H1 (cell line): ENCODE measurements around the gene STIL. TPM values are rescaled to one million over a fixed set of nuclear protein-coding genes. Genes with fewer than 3 reads are reported as not detected.

Experiments
- CTCF ChIA-PET: fragments of 300-600 bp; sonication (Branson Sonifier 250); formaldehyde crosslinking; loops from one replicate; lab custom pipeline; 2021; ENCODE audit not compliant: partially characterized antibody; lab: Charles Lee
- POLR2A ChIA-PET: fragments of 300-600 bp; sonication (Branson Sonifier 250); formaldehyde crosslinking; loops from one replicate; lab custom pipeline; 2021; ENCODE audit warnings: inconsistent platforms; ENCODE audit not compliant: partially characterized antibody; lab: Charles Lee
- DNase-seq, 2 experiments: peaks; one replicate each; pipeline versions ENCODE4 v3.0.0 to v3.0.0-alpha.2; 2010 to 2022; ENCODE audit warnings: low spot score in 2 of 2, low read depth in 1 of 2, mixed read lengths in 1 of 2
- FAIRE-seq: peaks from 2 replicates; lab custom pipeline; 2011; peaks lifted over from hg19 to GRCh38; lab: Jason Lieb, UNC
- H2AFZ ChIP-seq: 2 replicates; pipeline ENCODE4 v1.8.1; 2012; ENCODE audit warnings: low read length, inconsistent platforms
- H2AK5ac ChIP-seq: 2 replicates; pipeline ENCODE4 v1.6.1; 2013; ENCODE audit warnings: low read depth, low read length
- H2BK120ac ChIP-seq: replicated peaks from 2 replicates; pipeline ENCODE3; 2013; ENCODE audit warnings: low read depth, low read length, inconsistent platforms
- H2BK12ac ChIP-seq: 2 replicates; pipeline ENCODE4 v1.6.1; 2013; ENCODE audit warnings: low read depth, low read length
- H2BK15ac ChIP-seq: 2 replicates; pipeline ENCODE4 v1.6.1; 2013; ENCODE audit warnings: low read length
- H2BK20ac ChIP-seq: 2 replicates; pipeline ENCODE4 v1.6.1; 2013; ENCODE audit warnings: low read length
- H2BK5ac ChIP-seq: 2 replicates; pipeline ENCODE4 v1.6.1; 2013; ENCODE audit warnings: low read depth, low read length
- H3K14ac ChIP-seq: 2 replicates; pipeline ENCODE4 v1.6.1; 2013; ENCODE audit warnings: inconsistent platforms; ENCODE audit not compliant: insufficient read length
- H3K18ac ChIP-seq: 2 replicates; pipeline ENCODE4 v1.6.1; 2013; ENCODE audit warnings: low read length; ENCODE audit errors: extremely low read depth
- H3K23ac ChIP-seq: 2 replicates; pipeline ENCODE4 v1.6.1; 2013; ENCODE audit warnings: inconsistent platforms; ENCODE audit not compliant: insufficient read length
- H3K23me2 ChIP-seq: 2 replicates; pipeline ENCODE4 v1.6.1; 2013; ENCODE audit warnings: low read depth, low read length
- H3K27ac ChIP-seq: 2 replicates; pipeline ENCODE4 v1.6.1; 2011; ENCODE audit warnings: low read depth, low read length, inconsistent platforms
- H3K27me3 ChIP-seq, 4 experiments: replicated peaks in 1 of 4; 1 replicate in 1 of 4; 2 replicates in 3 of 4; pipeline versions ENCODE4 v1.6.1 to v1.8.1; 2011 to 2013; ENCODE audit warnings: low read length in 3 of 4, mild to moderate bottlenecking in 3 of 4, inconsistent platforms in 2 of 4, mixed read lengths in 2 of 4, moderate library complexity in 1 of 4; ENCODE audit not compliant: control insufficient read depth in 3 of 4, insufficient read depth in 3 of 4; ENCODE audit errors: extremely low read depth in 1 of 4
- H3K36me3 ChIP-seq, 4 experiments: 2 replicates each; pipeline versions ENCODE4 v1.6.1 to v1.8.1; 2011 to 2013; ENCODE audit warnings: mild to moderate bottlenecking in 4 of 4, low read length in 3 of 4, moderate library complexity in 2 of 4, control low read depth in 1 of 4, inconsistent platforms in 1 of 4; ENCODE audit not compliant: insufficient read depth in 4 of 4, control insufficient read depth in 2 of 4
- H3K4ac ChIP-seq: replicated peaks from 2 replicates; pipeline ENCODE3; 2013; ENCODE audit warnings: low read length, low read depth, mixed read lengths, inconsistent platforms; ENCODE audit not compliant: insufficient read length
- H3K4me1 ChIP-seq, 4 experiments: replicated peaks in 1 of 4; 1 replicate in 1 of 4; 2 replicates in 3 of 4; pipeline versions ENCODE4 v1.6.1 to v1.8.1; 2011 to 2013; ENCODE audit warnings: low read length in 3 of 4, inconsistent platforms in 2 of 4, mixed read lengths in 1 of 4; ENCODE audit not compliant: insufficient read depth in 4 of 4, control insufficient read depth in 3 of 4
- H3K4me2 ChIP-seq, 2 experiments: 2 replicates each; pipeline versions ENCODE4 v1.6.1 to v1.8.1; 2011 to 2013; ENCODE audit warnings: low read depth in 2 of 2, low read length in 2 of 2, control low read depth in 1 of 2, inconsistent platforms in 1 of 2, mild to moderate bottlenecking in 1 of 2; ENCODE audit not compliant: insufficient read depth in 1 of 2
- H3K4me3 ChIP-seq, 4 experiments: fragments of 200-600, 300-600 bp in 1 of 4; sonication (generic), shearing (Covaris generic), sonication (Bioruptor Twin) in 1 of 4; 2 replicates each; pipeline versions ENCODE4 v1.5.1 to v1.8.1; 2011 to 2016; ENCODE audit warnings: low read length in 4 of 4, low read depth in 3 of 4, control low read depth in 2 of 4, inconsistent platforms in 2 of 4, mild to moderate bottlenecking in 2 of 4, mixed read lengths in 1 of 4, moderate library complexity in 1 of 4; ENCODE audit not compliant: insufficient read depth in 2 of 4; ENCODE audit errors: extremely low read depth in 1 of 4
- H3K56ac ChIP-seq: replicated peaks from 2 replicates; pipeline ENCODE3; 2013; ENCODE audit warnings: low read depth, mild to moderate bottlenecking, mixed read lengths, low read length, inconsistent platforms; ENCODE audit not compliant: insufficient read length
- H3K79me1 ChIP-seq: 2 replicates; pipeline ENCODE4 v1.6.1; 2013; ENCODE audit warnings: low read depth, low read length, control low read depth
- H3K79me2 ChIP-seq, 2 experiments: 2 replicates each; pipeline versions ENCODE4 v1.6.1 to v1.8.1; 2012 to 2013; ENCODE audit warnings: low read length in 2 of 2, mild to moderate bottlenecking in 2 of 2, inconsistent platforms in 1 of 2; ENCODE audit not compliant: insufficient read depth in 2 of 2, control insufficient read depth in 1 of 2
- H3K9ac ChIP-seq, 4 experiments: replicated peaks in 1 of 4; 1 replicate in 1 of 4; 2 replicates in 3 of 4; pipeline versions ENCODE4 v1.6.1 to v1.8.1; 2011 to 2013; ENCODE audit warnings: low read depth in 3 of 4, low read length in 3 of 4, control low read depth in 2 of 4, mild to moderate bottlenecking in 2 of 4, moderate library complexity in 2 of 4, inconsistent platforms in 1 of 4; ENCODE audit errors: extremely low read depth in 1 of 4
- H3K9me3 ChIP-seq, 2 experiments: 2 replicates each; pipeline versions ENCODE4 v1.6.1 to v1.8.1; 2012 to 2013; ENCODE audit warnings: mild to moderate bottlenecking in 2 of 2, moderate library complexity in 2 of 2, control low read depth in 1 of 2, inconsistent platforms in 1 of 2, low read depth in 1 of 2, low read length in 1 of 2, mixed read lengths in 1 of 2; ENCODE audit not compliant: insufficient read depth in 2 of 2
- H4K20me1 ChIP-seq, 2 experiments: replicated peaks in 1 of 2; 2 replicates each; pipeline versions ENCODE3 to v1.8.1; 2011 to 2013; ENCODE audit warnings: inconsistent platforms in 2 of 2, low read length in 2 of 2, mild to moderate bottlenecking in 1 of 2; ENCODE audit not compliant: insufficient read depth in 2 of 2, control insufficient read depth in 1 of 2
- H4K5ac ChIP-seq: 2 replicates; pipeline ENCODE4 v1.6.1; 2013; ENCODE audit warnings: low read length, low read depth, mixed read lengths, inconsistent platforms; ENCODE audit not compliant: insufficient read length
- H4K8ac ChIP-seq: 2 replicates; pipeline ENCODE4 v1.8.0; 2013; ENCODE audit warnings: mild to moderate bottlenecking, moderate library complexity, low read length, inconsistent platforms; ENCODE audit not compliant: insufficient read depth; ENCODE audit errors: extremely low read depth
- H4K91ac ChIP-seq: replicated peaks from 2 replicates; pipeline ENCODE3; 2013; ENCODE audit warnings: low read length, mixed read lengths, inconsistent platforms; ENCODE audit not compliant: insufficient read length
- CHD1 ChIP-seq: IDR thresholded peaks from 2 replicates; pipeline ENCODE4 v1.6.1; 2012; ENCODE audit warnings: low read depth, low read length, improper control_type of control experiment
- CTCF ChIP-seq, 3 experiments: IDR thresholded peaks; 1 replicate in 2 of 3; 2 replicates in 1 of 3; pipeline versions ENCODE4 v1.5.1 to v1.6.1; 2011; ENCODE audit warnings: low read length in 3 of 3, mild to moderate bottlenecking in 3 of 3, inconsistent platforms in 2 of 3, low read depth in 1 of 3, moderate library complexity in 1 of 3; ENCODE audit not compliant: insufficient read depth in 1 of 3; ENCODE audit errors: control extremely low read depth in 1 of 3
- FOSL1 ChIP-seq: IDR thresholded peaks from 2 replicates; pipeline ENCODE4 v1.6.1; 2011; ENCODE audit warnings: mild to moderate bottlenecking, low read depth, low read length, moderate library complexity; ENCODE audit not compliant: insufficient read depth
- GTF2F1 ChIP-seq: IDR thresholded peaks from 2 replicates; pipeline ENCODE4 v1.6.1; 2012; ENCODE audit warnings: low read depth, low read length, improper control_type of control experiment, borderline replicate concordance
- POLR2AphosphoS5 ChIP-seq: IDR thresholded peaks from 2 replicates; pipeline ENCODE4 v1.6.1; 2011; ENCODE audit warnings: low read depth, low read length
- POU5F1 ChIP-seq: IDR thresholded peaks from 2 replicates; pipeline ENCODE4 v1.6.1; 2011; ENCODE audit warnings: low read depth, mild to moderate bottlenecking, low read length, moderate library complexity
- SP2 ChIP-seq: IDR thresholded peaks from 2 replicates; pipeline ENCODE4 v1.6.1; 2012; ENCODE audit warnings: mild to moderate bottlenecking, low read length, inconsistent platforms
- WGBS, 2 experiments: shearing (Covaris generic) in 1 of 2; methylation state at CpG; one replicate each; pipeline versions ENCODE4 v1.1.6 to v1.1.7; 2013 to 2015; ENCODE audit warnings: low lambda C conversion rate in 2 of 2, mixed read lengths in 2 of 2, inconsistent platforms in 1 of 2, low coverage in 1 of 2, missing lambda C conversion rate in 1 of 2; ENCODE audit not compliant: insufficient replicate concordance in 2 of 2, insufficient coverage in 1 of 2, insufficient read length in 1 of 2; ENCODE audit errors: extremely low coverage in 1 of 2, missing lambda C conversion rate in 1 of 2; 5-methylcytosine and 5-hydroxymethylcytosine counted together
- polyA plus RNA-seq, 7 experiments: library from polyadenylated mRNA; depleted of rRNA in 3 of 7; stranded (reverse) in 5 of 7; unstranded in 2 of 7; fragments of >200 nt in 5 of 7; fragments of 200-250 nt in 2 of 7; gene quantifications; 1 replicate in 5 of 7; 2 replicates in 1 of 7; 4 replicates in 1 of 7; pipeline versions ENCODE4 v1.2.1 to v1.2.3, GENCODE V29; 2011 to 2013; ENCODE audit warnings: missing spikeins in 2 of 7, mixed read lengths in 2 of 7
- total RNA-seq: library from RNA; stranded (reverse); fragmentation: NEBNext Ultra II Directional; extraction: Animal tissue kit (Norgen Biotek cat#: 25700); gene quantifications from 2 replicates; pipeline ENCODE4 v1.2.1, GENCODE V29; 2021

Gene STIL
- total and polyA plus RNA-seq, 2 of the 8 experiments (the other 6 are each of a cell fraction or from before 2014, with no cell fraction given) = 13.6 to 25.1 TPM

GRCh38 chr1:47348246-47348645 is 34.3 kb upstream of the STIL start:
- TF ChIP-seq FOSL1 (no peak), GTF2F1 (no peak), CHD1 (no peak), POU5F1 (no peak), SP2 (no peak), CTCF (IDR thresholded peaks at IDR 0.05; ENCODE audit: control extremely low read depth in 1 of 3, insufficient read depth in 1 of 3, low read depth in 1 of 3, low read length in 3 of 3) (no peak), POLR2AphosphoS5 (no peak)
- Histone ChIP-seq H2AK5ac (no peak overlapping the region), H4K8ac (no peak overlapping the region), H3K79me2 (no peaks in the 10 kb centered on the region), H3K27ac (no peak overlapping the region), H3K4ac (no peak overlapping the region), H3K56ac (no peak overlapping the region), H3K79me1 (no peaks in the 10 kb centered on the region), H2BK5ac (no peak overlapping the region), H3K18ac (no peak overlapping the region), H2BK120ac (no peak overlapping the region), H3K14ac (no peak overlapping the region), H2BK12ac (no peak overlapping the region), H3K23me2 (no peaks in the 10 kb centered on the region), H3K9me3 (no peaks in the 10 kb centered on the region), H3K36me3 (no peaks in the 10 kb centered on the region), H2BK15ac (no peak overlapping the region), H4K91ac (no peak overlapping the region), H3K4me1 (no peaks in the 10 kb centered on the region), H2AFZ (no peak overlapping the region), H4K5ac (no peak overlapping the region), H3K23ac (no peak overlapping the region), H3K4me3 (no peak overlapping the region), H3K27me3 (no peaks in the 10 kb centered on the region), H4K20me1 (no peaks in the 10 kb centered on the region), H2BK20ac (no peak overlapping the region), H3K9ac (no peak overlapping the region), H3K4me2 (no peak overlapping the region)
- FAIRE-seq = no peak
- ChIA-PET CTCF (interaction anchor here (0.5 to 1.4 kb wide), 5 partner anchors 8 to 155 kb away, joined by 3 to 6 read pairs (median 4); no protein-coding TSS in a partner anchor), POLR2A (no interaction called here)
- no peak for DNase-seq
- WGBS, 2 experiments = 96% methylated on average over 1 of the region's 1 CpG; no CpG with 5 or more reads in 1 of the 2 experiments
